NCI-H2171 treated with DMSO at 0.1 percent for 48 hours (cell line): Measurements from ENCODE around the gene BBC3.
A peak's percentile ranks its signal among the peaks of the same experiment; 100 is the strongest.

Experiments used
- DNase-seq: peaks from one replicate; lab custom pipeline; 2025; lab: John Stamatoyannopoulos, UW

Gene BBC3

GRCh38 chr19:47231215-47232054 is 436 bp upstream of the BBC3 start:
- DNase-seq = peak; percentile 30

GRCh38 chr19:47230054-47230920 is 712 bp downstream of the BBC3 start:
- DNase-seq = no peak

- DNase-seq = no peak
These were observed 1.3 kb downstream of the BBC3 start for GRCh38 chr19:47229676-47230053.

- no peak for DNase-seq
These were observed 1.9 kb downstream of the BBC3 start for GRCh38 chr19:47228937-47229675.

GRCh38 chr19:47228168-47228936 is 2.6 kb downstream of the BBC3 start:
- DNase-seq = no peak

- peak; percentile 19 for DNase-seq
These were observed 3.4 kb downstream of the BBC3 start for GRCh38 chr19:47227352-47228167.

GRCh38 chr19:47226426-47227351 is 4.3 kb downstream of the BBC3 start:
- peak; percentile 65 for DNase-seq

GRCh38 chr19:47225746-47226425 is 5.1 kb downstream of the BBC3 start:
- peak; percentile 76 for DNase-seq

GRCh38 chr19:47221890-47222289 is 9.1 kb downstream of the BBC3 start:
- no peak for DNase-seq

- DNase-seq = no peak
These were observed 9.7 kb downstream of the BBC3 start for GRCh38 chr19:47221080-47221841.

GRCh38 chr19:47215581-47215980 is 15.4 kb downstream of the BBC3 start:
- no peak for DNase-seq

GRCh38 chr19:47210689-47211316 is 20.2 kb downstream of the BBC3 start:
- peak; percentile 67 for DNase-seq

- no peak for DNase-seq
These were observed 20.9 kb downstream of the BBC3 start for GRCh38 chr19:47210180-47210490.

GRCh38 chr19:47209319-47210179 is 21.4 kb downstream of the BBC3 start:
- no peak for DNase-seq

GRCh38 chr19:47203254-47203653 is 27.7 kb downstream of the BBC3 start:
- DNase-seq = no peak

- no peak for DNase-seq
These were observed 30.5 kb downstream of the BBC3 start for GRCh38 chr19:47200530-47200929.

GRCh38 chr19:47197141-47197540 is 33.9 kb downstream of the BBC3 start:
- no peak for DNase-seq
